CD4-positive, alpha-beta T cell (primary cell): ENCODE results near the gene PPP1R1C. TPM values are rescaled to one million over a fixed set of nuclear protein-coding genes. Genes with fewer than 3 reads are reported as not detected.

Source experiments
- ATAC-seq: fragments of 200-7000 bp; cut with Tn5 transposase; one replicate; pipeline ENCODE4 v1.10.0; 2022; ENCODE audit warnings: mild to moderate bottlenecking; ENCODE audit not compliant: poor library complexity
- CTCF ChIA-PET: fragments of 350-600 bp; sonication (Branson Sonifier 250); formaldehyde crosslinking; loops from one replicate; lab custom pipeline; 2021; ENCODE audit warnings: antibody characterized with exemption, inconsistent platforms; lab: Charles Lee
- POLR2A ChIA-PET: fragments of 350-600 bp; sonication (Branson Sonifier 250); formaldehyde crosslinking; loops from one replicate; lab custom pipeline; 2021; ENCODE audit warnings: antibody characterized with exemption, inconsistent platforms; lab: Charles Lee
- DNase-seq, 14 experiments: peaks; one replicate each; pipeline ENCODE4 v3.0.0-alpha.2; 2013 to 2020; ENCODE audit warnings: mixed read lengths in 2 of 14
- H3K27ac ChIP-seq, 2 donors: one replicate each; pipeline versions ENCODE4 v1.5.1 to v1.7.0; 2013; ENCODE audit warnings: low read length in 2 of 2, low read depth in 1 of 2, mild to moderate bottlenecking in 1 of 2
- H3K27me3 ChIP-seq, 2 experiments: 1 replicate in 1 of 2; 2 replicates in 1 of 2; pipeline versions ENCODE4 v1.6.1 to v1.7.0; 2013; ENCODE audit warnings: low read length in 2 of 2, control low read depth in 1 of 2, mild to moderate bottlenecking in 1 of 2, moderate library complexity in 1 of 2; ENCODE audit not compliant: insufficient read depth in 2 of 2, control insufficient read depth in 1 of 2
- H3K36me3 ChIP-seq: one replicate; pipeline ENCODE4 v1.6.1; 2013; ENCODE audit warnings: low read length, control low read depth; ENCODE audit not compliant: insufficient read depth
- H3K4me1 ChIP-seq: one replicate; pipeline ENCODE4 v1.6.1; 2013; ENCODE audit warnings: low read length, control low read depth; ENCODE audit not compliant: insufficient read depth
- H3K4me3 ChIP-seq: one replicate; pipeline ENCODE4 v1.5.1; 2013; ENCODE audit warnings: mild to moderate bottlenecking, low read length, moderate library complexity
- H3K9me3 ChIP-seq, 2 experiments: 1 replicate in 1 of 2; 2 replicates in 1 of 2; pipeline versions ENCODE4 v1.6.1 to v1.7.0; 2013; ENCODE audit warnings: low read length in 2 of 2, mild to moderate bottlenecking in 2 of 2, control low read depth in 1 of 2, moderate library complexity in 1 of 2; ENCODE audit not compliant: control insufficient read depth in 1 of 2, insufficient read depth in 1 of 2
- H3K27ac Mint-ChIP-seq: one replicate; pipeline ENCODE4 v1.8.0; 2020; ENCODE audit warnings: mixed read lengths
- H3K27me3 Mint-ChIP-seq: one replicate; pipeline ENCODE4 v1.8.0; 2021; ENCODE audit warnings: mixed read lengths
- H3K36me3 Mint-ChIP-seq: one replicate; pipeline ENCODE4 v1.8.0; 2021; ENCODE audit warnings: low read depth, mixed read lengths
- H3K4me1 Mint-ChIP-seq: one replicate; pipeline ENCODE4 v1.8.0; 2021; ENCODE audit warnings: low read depth, mixed read lengths
- H3K4me3 Mint-ChIP-seq: one replicate; pipeline ENCODE4 v1.8.0; 2020; ENCODE audit warnings: mild to moderate bottlenecking, mixed read lengths
- H3K9me3 Mint-ChIP-seq: one replicate; pipeline ENCODE4 v1.8.0; 2020; ENCODE audit warnings: mixed read lengths
- CTCF ChIP-seq: fragments of 200-600 bp; IDR thresholded peaks from one replicate; pipeline ENCODE4 v1.8.0; 2022; ENCODE audit warnings: antibody characterized with exemption, mild to moderate bottlenecking
- intact Hi-C, 2 experiments: fragments of 100-400 bp; cut with DNase I in 1 of 2; cut with micrococcal nuclease in 1 of 2; formaldehyde crosslinking; loops; one replicate each; pipeline versions ENCODE4 v1.15.1 to v1.9.0; 2023 to 2025; cut with DNase I, micrococcal nuclease
- total RNA-seq, 174 experiments: library from RNA in 2 of 174; stranded (reverse) in 2 of 174; gene quantifications; one replicate each; pipeline ENCODE4 v1.2.3 and lab custom pipeline; 2021 to 2026

Gene PPP1R1C
- total RNA-seq, 2 experiments from 2014 or later: not detected

DNA sequence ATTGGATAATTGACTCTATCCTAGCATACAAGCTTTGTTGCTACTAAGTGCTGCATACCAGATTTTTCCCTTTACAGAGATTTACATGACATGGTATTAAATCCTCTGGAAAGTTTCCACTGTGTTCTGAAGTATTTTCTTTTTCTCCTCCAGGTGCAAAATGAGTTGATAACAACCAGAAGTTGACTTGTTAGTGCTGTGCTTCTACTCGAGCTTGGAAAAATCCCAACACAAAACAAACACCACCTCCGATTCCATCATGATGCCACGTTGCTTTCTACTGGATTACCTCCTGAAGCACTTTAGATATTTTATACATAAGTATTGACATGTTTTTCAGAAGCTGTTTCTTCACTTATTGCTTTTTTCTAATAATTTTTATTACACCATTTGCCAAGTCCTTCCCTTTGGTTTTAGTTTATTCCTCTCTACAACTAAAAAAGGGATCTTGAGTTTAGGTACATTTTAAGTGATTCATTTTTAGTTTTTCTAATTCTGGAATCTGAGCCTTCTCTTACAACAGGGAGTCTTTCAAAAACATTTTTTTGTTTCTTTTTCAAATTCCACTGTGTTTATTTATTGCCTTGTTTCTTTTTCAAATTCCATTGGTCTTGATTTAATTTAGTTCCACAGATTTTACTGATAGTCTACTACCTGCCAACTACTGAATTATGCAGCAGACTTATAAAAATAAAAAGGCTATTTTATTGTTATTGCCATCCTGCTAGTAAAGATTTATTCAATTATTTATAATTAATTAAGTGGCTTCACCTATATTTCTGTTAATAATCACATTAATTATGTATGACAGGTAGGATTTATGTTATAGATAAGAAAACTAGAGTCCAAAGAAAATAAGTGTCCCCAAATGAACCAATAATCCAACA is 143.4 kb downstream of the PPP1R1C start:
- Histone ChIP-seq H3K4me3 (no peak overlapping the region), H3K9me3 (no peaks in the 10 kb centered on the region), H3K4me1 (no peaks in the 10 kb centered on the region), H3K27ac (no peak overlapping the region), H3K27me3 (no peaks in the 10 kb centered on the region), H3K36me3 (no peaks in the 10 kb centered on the region)
- Mint-ChIP-seq H3K9me3 (no peaks in the 10 kb centered on the region), H3K27me3 (no peaks in the 10 kb centered on the region), H3K4me1 (no peaks in the 10 kb centered on the region), H3K4me3 (no peak overlapping the region), H3K27ac (no peak overlapping the region), H3K36me3 (no peaks in the 10 kb centered on the region)
- intact Hi-C loops: no loop called here
- TF ChIP-seq CTCF: no peak
- ChIA-PET CTCF (no interaction called here), POLR2A (no interaction called here)
- no peak for DNase-seq
- no peak for ATAC-seq

DNA sequence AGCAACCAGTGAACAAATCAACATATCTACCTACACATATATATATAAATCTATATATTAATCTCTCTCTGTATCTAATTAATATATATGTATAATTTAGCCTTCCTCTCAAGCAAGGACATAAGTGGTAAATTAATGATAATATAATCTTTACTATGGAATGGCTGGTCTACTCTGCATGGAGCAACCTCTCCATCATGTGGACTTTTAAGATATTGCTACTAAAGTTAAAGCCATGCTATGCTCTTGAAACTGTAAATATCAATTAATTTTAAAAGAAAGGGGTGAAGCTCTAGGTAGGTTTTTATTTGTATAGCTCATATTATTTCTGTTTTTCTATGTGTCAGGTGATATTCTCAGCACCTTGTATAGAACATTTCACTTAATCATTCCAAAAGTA is 147.0 kb downstream of the PPP1R1C start:
- ChIA-PET CTCF (no interaction called here), POLR2A (no interaction called here)
- no peaks in the 10 kb centered on the region for H3K4me1 ChIP-seq
- no peak for DNase-seq
- Mint-ChIP-seq H3K27ac (no peak overlapping the region), H3K36me3 (no peaks in the 10 kb centered on the region), H3K4me1 (no peaks in the 10 kb centered on the region), H3K9me3 (no peaks in the 10 kb centered on the region), H3K4me3 (no peak overlapping the region), H3K27me3 (no peaks in the 10 kb centered on the region)
- no peaks in the 10 kb centered on the region for H3K27me3 ChIP-seq
- TF ChIP-seq CTCF: no peak
- H3K9me3 ChIP-seq: no peaks in the 10 kb centered on the region
- no peak overlapping the region for H3K27ac ChIP-seq
- H3K36me3 ChIP-seq: no peaks in the 10 kb centered on the region
- ATAC-seq: no peak
- intact Hi-C loops: no loop called here
- H3K4me3 ChIP-seq: no peak overlapping the region

DNA sequence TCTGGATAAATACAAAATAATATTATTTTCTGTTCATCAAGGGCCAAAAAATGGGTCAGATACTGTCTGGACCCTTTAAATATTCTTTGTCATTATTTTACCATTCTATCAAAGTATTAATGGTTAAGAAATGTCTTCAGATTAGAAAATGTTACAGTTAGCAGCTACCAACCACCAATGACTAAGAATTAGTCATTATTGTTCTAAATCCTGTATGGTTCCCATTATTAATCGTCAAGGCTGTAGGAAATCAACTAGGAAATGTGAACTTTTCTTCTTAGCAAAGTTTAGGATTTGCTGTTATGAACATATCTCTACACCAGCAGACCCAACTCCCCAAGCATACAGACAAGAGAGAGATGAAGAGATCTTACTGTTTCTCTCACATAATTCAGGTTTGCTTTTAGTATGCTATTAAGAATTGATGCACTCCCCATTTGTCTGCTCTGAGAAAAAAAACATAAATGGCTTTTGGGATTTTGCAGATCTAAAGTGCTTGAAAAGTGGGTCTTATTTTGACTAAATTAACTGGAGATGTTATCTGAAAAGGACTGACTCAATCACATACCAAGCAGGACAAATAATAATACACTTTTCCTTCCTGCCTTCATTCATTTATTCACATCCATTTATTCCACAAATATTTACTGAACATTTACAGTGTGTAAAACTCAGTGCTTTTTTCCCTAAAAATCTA is 147.7 kb downstream of the PPP1R1C start:
- TF ChIP-seq CTCF: no peak

More for the DNA sequence above, 147.7 kb downstream of the PPP1R1C start:
- no peaks in the 10 kb centered on the region for H3K36me3 Mint-ChIP-seq
- no peaks in the 10 kb centered on the region for H3K4me1 ChIP-seq
- intact Hi-C loops: no loop called here
- CTCF ChIA-PET: no interaction called here
- no peak for ATAC-seq
- POLR2A ChIA-PET: no interaction called here
- no peaks in the 10 kb centered on the region for H3K27me3 ChIP-seq
- no peaks in the 10 kb centered on the region for H3K9me3 Mint-ChIP-seq
- no peak overlapping the region for H3K27ac Mint-ChIP-seq
- peaks cover 4% of the 10 kb centered on the region for H3K27me3 Mint-ChIP-seq
- no peak for DNase-seq
- H3K4me3 ChIP-seq: no peak overlapping the region
- H3K9me3 ChIP-seq: no peaks in the 10 kb centered on the region
- H3K36me3 ChIP-seq: no peaks in the 10 kb centered on the region
- H3K27ac ChIP-seq: no peak overlapping the region
- H3K4me1 Mint-ChIP-seq: no peaks in the 10 kb centered on the region
- H3K4me3 Mint-ChIP-seq: no peak overlapping the region
